ENCODE results near the gene TM7SF2.

GRCh38 chr11:65160643-65161042 is 49.0 kb downstream of the TM7SF2 start:
- no peak for TF ChIP-seq CTCF (conservative IDR thresholded peaks at IDR 0.05)
- no peak for TF ChIP-seq EZH2 (IDR thresholded peaks at IDR 0.05; ENCODE audit: low read depth)
